ENCODE data around the gene ZNF724.

DNA sequence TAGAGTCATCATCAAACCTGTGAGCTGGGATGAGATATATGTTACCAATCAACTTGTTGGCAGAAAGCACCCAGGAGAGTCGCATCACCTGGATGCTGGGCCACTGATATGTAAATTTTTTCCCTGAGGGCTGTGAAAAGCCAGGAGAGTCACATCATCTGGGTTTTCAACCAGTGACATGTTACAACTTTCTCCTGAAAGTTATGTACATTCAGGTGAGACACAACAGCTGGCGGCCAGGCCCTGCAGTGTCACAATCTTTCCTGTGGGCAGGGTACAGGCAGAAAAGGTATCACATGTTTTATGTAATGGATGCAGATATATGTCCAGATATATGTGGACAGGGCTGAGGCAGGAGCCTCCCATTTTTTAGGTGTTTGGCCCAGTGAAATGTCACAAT, 13.2 kb upstream of the ZNF724 start:
- TF ChIP-seq, protein P1, sequence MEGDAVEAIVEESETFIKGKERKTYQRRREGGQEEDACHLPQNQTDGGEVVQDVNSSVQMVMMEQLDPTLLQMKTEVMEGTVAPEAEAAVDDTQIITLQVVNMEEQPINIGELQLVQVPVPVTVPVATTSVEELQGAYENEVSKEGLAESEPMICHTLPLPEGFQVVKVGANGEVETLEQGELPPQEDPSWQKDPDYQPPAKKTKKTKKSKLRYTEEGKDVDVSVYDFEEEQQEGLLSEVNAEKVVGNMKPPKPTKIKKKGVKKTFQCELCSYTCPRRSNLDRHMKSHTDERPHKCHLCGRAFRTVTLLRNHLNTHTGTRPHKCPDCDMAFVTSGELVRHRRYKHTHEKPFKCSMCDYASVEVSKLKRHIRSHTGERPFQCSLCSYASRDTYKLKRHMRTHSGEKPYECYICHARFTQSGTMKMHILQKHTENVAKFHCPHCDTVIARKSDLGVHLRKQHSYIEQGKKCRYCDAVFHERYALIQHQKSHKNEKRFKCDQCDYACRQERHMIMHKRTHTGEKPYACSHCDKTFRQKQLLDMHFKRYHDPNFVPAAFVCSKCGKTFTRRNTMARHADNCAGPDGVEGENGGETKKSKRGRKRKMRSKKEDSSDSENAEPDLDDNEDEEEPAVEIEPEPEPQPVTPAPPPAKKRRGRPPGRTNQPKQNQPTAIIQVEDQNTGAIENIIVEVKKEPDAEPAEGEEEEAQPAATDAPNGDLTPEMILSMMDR (IDR thresholded peaks at IDR 0.05) = no peak
- TF ChIP-seq POLR2A (IDR thresholded peaks at IDR 0.05) = no peak

Measured in tibial nerve (tissue), 3 donors.